AG09319 (cell line): ENCODE results near the gene SLC25A1.

Source experiments
- DNase-seq: peaks from one replicate; pipeline ENCODE4 v3.0.0-alpha.2; 2010; ENCODE audit warnings: low read depth; ENCODE audit errors: extremely low read depth
- CTCF ChIP-seq: IDR thresholded peaks from 2 replicates; pipeline ENCODE4 v1.5.1; 2011; ENCODE audit warnings: low read depth, mild to moderate bottlenecking, inconsistent platforms, low read length, moderate library complexity

SLC25A1 gene

GRCh38 chr22:19146215-19146968, 32.1 kb downstream of the SLC25A1 start:
- TF ChIP-seq CTCF = no peak
- no peak for DNase-seq

GRCh38 chr22:19143967-19144400, 34.6 kb downstream of the SLC25A1 start:
- no peak for TF ChIP-seq CTCF
- no peak for DNase-seq

GRCh38 chr22:19143212-19143611, 35.3 kb downstream of the SLC25A1 start:
- DNase-seq = no peak
- no peak for TF ChIP-seq CTCF

DNA sequence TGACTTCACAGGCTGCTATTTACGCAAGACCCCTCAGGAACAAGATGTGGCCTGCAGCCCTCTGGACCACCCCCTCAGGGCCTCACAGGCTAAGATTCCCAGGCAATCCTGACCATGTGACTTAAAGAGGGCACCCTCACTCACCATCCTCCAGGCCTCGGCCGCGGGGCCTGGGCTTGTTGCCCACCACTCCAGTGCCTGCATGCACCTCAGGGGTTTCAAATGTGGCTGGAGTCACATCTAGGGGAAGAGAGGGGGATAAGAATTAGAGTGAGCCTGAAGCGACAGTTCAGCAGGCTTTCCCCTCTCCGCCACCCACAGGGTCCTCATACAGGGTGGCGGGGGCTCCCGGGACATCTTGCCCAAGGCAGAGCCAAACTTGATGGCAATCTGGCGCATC, 36.1 kb downstream of the SLC25A1 start:
- TF ChIP-seq CTCF = no peak
- no peak for DNase-seq

DNA sequence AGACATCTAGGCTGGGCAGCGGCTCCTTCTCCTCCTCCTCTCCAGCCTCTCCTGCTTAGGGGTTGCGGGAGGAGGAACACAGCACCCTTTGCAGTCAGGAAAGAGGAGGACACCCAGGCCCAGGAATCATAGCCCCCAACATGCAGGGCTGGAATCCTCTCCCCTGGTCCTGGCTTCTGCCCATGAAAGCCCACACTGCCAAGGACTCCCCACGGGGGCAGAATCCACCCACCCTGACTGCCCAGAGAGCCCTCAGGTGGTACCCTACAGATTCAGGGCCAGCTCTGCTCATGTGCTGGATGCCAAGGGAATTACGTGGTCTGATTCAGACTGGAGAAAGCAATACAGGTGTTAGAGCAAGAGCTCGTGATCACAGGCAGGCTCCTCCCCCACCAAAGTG, 38.6 kb downstream of the SLC25A1 start:
- no peak for DNase-seq
- no peak for TF ChIP-seq CTCF

GRCh38 chr22:19139001-19139356, 39.6 kb downstream of the SLC25A1 start:
- no peak for DNase-seq
- no peak for TF ChIP-seq CTCF

DNA sequence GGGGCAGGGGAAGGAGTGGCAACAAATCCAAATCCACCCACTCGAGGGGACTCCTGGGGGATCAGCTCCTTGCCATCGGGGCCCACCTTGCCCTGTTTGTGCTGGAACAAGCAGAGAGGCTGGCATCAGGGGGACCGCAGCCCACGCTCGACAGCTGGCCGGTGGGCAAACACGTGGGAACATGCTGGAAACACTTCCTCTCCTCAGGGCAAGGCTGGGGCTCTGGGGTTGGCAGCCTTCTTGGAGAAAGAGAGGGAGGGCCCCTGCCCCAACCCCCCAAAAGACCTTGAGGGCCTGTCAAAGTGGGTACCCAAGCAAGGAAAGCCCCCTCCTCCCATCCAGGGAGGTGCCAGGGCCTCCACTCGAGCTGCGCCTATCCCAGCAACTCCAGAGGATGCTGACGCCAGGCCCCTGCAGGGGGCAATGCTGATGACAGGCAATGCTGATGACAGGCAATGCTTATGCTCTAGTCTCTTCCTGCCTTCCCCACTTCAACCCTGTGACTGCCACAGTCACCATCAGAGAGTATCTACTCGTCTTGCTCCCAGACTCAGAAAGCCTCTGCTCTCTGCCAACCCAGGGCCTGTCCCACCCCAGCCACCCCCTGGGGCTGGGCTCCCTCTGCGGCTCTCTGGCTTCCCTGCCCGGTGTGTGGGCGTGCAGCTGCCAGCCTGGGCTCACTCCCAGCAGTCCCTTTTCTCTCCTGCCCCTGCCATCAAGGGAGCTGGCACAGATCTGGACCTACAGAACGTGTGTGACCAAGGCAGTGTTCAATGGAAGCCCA, 40.1 kb downstream of the SLC25A1 start:
- no peak for DNase-seq
- no peak for TF ChIP-seq CTCF
